WTC11 (cell line): ENCODE data around the gene ALKBH2.

Experiments
- E2F5 ChIP-seq: sonication (generic); formaldehyde crosslinking; IDR thresholded peaks from 2 replicates; pipeline ENCODE4 v1.8.1; 2022; ENCODE audit warnings: mild to moderate bottlenecking, moderate library complexity, missing genetic modification reagents
- ZNF121 ChIP-seq: sonication (generic); formaldehyde crosslinking; IDR thresholded peaks from 2 replicates; pipeline ENCODE4 v1.8.0; 2023; ENCODE audit warnings: missing genetic modification reagents
- TF ChIP-seq, protein P1 (sequence below): fragments of 200-600 bp; IDR thresholded peaks from 2 replicates; pipeline ENCODE4 v1.8.0; 2022; ENCODE audit warnings: antibody characterized with exemption

DNA sequence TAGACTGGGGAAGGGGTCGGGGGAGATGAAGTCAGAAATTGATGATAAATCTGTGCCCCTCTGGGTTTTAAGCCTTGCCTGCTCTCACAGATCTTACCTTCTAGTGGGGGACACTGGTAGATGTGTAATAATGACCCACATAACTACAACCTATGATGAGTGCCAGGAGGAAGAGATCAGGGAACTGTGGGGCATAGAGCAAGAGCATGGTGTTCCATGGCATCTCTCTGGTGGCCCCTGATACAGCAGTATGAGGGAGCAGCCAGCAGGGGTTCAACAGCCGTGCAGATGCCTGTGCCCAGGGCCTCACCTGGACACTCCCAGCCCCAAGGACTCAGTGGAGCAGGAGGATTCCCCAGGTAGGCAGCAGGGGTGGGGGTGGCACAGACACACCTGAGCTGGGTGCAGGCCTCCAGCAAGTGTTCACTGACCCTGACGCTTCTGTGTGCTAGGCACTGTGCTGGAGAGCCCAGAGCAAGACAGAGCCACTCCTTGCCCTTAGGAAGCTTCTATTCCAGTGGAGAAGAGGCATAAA, 28.1 kb upstream of the ALKBH2 start:
- TF ChIP-seq ZNF121 (no peak), E2F5 (CRISPR knock-in tag) (no peak)
- TF ChIP-seq, protein P1, sequence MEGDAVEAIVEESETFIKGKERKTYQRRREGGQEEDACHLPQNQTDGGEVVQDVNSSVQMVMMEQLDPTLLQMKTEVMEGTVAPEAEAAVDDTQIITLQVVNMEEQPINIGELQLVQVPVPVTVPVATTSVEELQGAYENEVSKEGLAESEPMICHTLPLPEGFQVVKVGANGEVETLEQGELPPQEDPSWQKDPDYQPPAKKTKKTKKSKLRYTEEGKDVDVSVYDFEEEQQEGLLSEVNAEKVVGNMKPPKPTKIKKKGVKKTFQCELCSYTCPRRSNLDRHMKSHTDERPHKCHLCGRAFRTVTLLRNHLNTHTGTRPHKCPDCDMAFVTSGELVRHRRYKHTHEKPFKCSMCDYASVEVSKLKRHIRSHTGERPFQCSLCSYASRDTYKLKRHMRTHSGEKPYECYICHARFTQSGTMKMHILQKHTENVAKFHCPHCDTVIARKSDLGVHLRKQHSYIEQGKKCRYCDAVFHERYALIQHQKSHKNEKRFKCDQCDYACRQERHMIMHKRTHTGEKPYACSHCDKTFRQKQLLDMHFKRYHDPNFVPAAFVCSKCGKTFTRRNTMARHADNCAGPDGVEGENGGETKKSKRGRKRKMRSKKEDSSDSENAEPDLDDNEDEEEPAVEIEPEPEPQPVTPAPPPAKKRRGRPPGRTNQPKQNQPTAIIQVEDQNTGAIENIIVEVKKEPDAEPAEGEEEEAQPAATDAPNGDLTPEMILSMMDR = no peak
